Prostate gland (tissue), 2 donors: ENCODE measurements around the gene BCL11A.

Source experiments
- POLR2A ChIP-seq: fragments of 450-650 bp; IDR thresholded peaks from one replicate; pipeline ENCODE4 v1.6.1; 2016; ENCODE audit warnings: antibody characterized with exemption, mild to moderate bottlenecking
- POLR2AphosphoS5 ChIP-seq: sonication (generic); formaldehyde crosslinking; IDR thresholded peaks from one replicate; pipeline ENCODE4 v1.6.1; 2017; ENCODE audit warnings: antibody characterized with exemption
- TF ChIP-seq, protein P1 (sequence below), 4 experiments: fragments of 200-600 bp in 2 of 4; fragments of 450-650 bp in 2 of 4; sonication (generic) in 2 of 4; IDR thresholded peaks; 1 replicate in 3 of 4; 2 replicates in 1 of 4; pipeline ENCODE4 v1.5.1; 2016 to 2019; ENCODE audit warnings: antibody characterized with exemption in 4 of 4, mild to moderate bottlenecking in 2 of 4, moderate library complexity in 2 of 4

DNA sequence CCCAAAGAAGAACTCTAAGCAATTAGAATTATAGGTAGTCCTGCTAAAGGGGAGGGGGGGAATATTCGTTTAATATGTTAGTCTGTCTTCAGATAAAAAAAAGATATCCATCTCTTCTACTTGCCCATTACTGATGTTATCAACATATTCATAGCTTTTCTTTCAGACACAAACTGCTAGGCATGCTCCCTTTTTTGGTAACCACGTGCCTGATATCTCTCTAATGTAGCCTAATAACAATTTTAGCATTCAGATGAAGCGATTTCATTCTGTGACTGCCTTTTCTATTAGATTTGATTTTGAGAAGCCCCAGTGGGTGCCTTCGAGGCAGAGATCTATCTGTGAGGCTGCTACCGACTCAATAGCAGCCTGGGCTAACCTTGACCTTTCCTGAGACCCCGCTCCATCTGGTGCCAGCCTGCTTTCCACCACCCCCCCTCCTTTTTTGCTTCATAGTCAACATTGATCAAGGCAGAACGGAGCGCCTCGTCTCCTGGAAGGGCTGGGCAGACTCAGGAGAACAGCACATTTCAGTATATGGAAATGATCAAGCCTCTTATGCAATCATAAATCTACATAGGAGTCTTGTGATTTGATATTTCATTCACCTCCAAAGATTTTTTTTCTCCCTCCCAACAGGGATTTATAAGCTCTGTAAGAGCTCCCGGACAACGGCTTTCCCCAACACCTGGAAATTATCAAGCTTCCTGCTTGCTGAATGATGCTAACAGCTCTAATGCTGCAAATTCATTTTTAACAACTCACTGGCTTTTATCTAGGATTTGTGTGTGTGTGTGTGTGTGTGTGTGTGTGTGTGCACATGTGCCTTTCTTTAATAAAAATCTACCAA lies 14.7 kb upstream of the BCL11A start:
- TF ChIP-seq, protein P1, sequence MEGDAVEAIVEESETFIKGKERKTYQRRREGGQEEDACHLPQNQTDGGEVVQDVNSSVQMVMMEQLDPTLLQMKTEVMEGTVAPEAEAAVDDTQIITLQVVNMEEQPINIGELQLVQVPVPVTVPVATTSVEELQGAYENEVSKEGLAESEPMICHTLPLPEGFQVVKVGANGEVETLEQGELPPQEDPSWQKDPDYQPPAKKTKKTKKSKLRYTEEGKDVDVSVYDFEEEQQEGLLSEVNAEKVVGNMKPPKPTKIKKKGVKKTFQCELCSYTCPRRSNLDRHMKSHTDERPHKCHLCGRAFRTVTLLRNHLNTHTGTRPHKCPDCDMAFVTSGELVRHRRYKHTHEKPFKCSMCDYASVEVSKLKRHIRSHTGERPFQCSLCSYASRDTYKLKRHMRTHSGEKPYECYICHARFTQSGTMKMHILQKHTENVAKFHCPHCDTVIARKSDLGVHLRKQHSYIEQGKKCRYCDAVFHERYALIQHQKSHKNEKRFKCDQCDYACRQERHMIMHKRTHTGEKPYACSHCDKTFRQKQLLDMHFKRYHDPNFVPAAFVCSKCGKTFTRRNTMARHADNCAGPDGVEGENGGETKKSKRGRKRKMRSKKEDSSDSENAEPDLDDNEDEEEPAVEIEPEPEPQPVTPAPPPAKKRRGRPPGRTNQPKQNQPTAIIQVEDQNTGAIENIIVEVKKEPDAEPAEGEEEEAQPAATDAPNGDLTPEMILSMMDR (IDR thresholded peaks at IDR 0.05) = no peak
- TF ChIP-seq POLR2AphosphoS5 (no peak), POLR2A (no peak)
